Muscle layer of duodenum (tissue), 2 donors: ENCODE data around the gene WNT9A.

ENCODE experiments used
- H3K27ac ChIP-seq: one replicate; pipeline ENCODE4 v1.7.0; 2013; ENCODE audit warnings: mild to moderate bottlenecking, low read length
- H3K27me3 ChIP-seq: one replicate; pipeline ENCODE4 v1.7.0; 2013; ENCODE audit warnings: low read depth, mild to moderate bottlenecking, control low read depth, low read length
- H3K36me3 ChIP-seq, 2 donors: one replicate each; pipeline ENCODE4 v1.7.0; 2013; ENCODE audit warnings: low read length in 2 of 2, control low read depth in 1 of 2, mild to moderate bottlenecking in 1 of 2; ENCODE audit not compliant: insufficient read depth in 2 of 2, control insufficient read depth in 1 of 2
- H3K4me1 ChIP-seq, 2 donors: one replicate each; pipeline ENCODE4 v1.7.0; 2013; ENCODE audit warnings: low read length in 2 of 2, mild to moderate bottlenecking in 2 of 2, control low read depth in 1 of 2, moderate library complexity in 1 of 2; ENCODE audit not compliant: insufficient read depth in 2 of 2, control insufficient read depth in 1 of 2
- H3K4me3 ChIP-seq, 2 donors: one replicate each; pipeline ENCODE4 v1.7.0; 2013; ENCODE audit warnings: low read length in 2 of 2, low read depth in 1 of 2, mild to moderate bottlenecking in 1 of 2
- H3K9me3 ChIP-seq, 2 donors: one replicate each; pipeline ENCODE4 v1.7.0; 2013; ENCODE audit warnings: low read length in 2 of 2, control low read depth in 1 of 2, mild to moderate bottlenecking in 1 of 2; ENCODE audit not compliant: control insufficient read depth in 1 of 2
- donor health status: healthy.

Gene WNT9A

DNA sequence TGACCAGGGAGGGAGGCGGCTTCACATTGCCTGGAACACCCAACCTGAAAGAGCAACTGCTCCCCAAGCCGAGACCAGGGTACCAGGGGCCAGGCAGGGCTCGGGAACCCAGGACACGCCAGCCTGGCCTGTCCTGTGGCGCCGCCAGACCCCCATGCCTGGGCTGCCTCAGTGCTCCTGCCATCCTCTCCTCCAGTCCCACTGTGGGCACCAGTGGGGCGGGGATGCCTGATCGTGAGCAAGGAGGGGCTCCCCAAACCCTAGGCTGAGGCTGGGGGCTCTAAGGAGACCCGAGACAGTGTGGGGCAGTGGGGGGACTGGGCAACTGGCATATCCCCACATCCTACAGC lies 45.1 kb downstream of the WNT9A start:
- Histone ChIP-seq H3K9me3 (no peaks in the 10 kb centered on the region), H3K4me3 (no peak overlapping the region), H3K4me1 (no peaks in the 10 kb centered on the region), H3K27me3 (no peaks in the 10 kb centered on the region), H3K36me3 (no peaks in the 10 kb centered on the region), H3K27ac (no peak overlapping the region)

DNA sequence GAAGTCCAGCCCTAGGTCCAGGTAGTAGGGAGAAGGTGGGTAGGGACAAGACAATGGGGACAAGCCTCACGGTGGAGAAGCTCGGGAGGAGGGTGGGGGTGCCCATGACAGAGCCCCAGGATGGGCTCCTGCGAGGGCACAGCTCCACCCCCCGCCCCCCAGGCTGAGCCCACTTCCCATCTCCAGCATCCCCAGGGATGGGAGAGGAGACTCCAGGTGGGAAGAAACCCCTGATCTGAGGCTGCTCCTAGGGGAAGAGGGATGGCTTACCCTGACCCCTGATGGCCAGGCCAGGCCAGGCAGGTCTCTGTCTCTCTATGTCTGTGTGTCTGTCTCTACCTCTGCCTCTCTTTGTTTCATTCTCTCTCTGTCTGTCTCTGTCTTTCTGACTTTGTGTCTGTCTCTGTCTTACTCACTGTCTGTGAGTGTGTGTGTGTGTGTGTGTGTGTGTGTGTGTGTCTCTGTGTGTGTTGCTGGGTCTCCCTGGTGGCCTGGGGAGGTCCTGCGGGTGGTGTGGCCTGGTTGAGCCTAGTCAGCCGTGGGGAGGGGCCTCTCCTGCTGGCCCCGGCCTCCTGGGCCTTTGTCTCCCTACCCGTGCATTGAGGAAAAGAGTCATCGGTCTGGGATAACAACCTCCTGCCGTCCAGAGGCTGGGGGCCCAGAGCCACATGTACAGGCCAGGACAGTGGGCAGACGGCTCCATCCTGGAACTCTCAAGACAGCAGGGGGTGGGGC lies 45.7 kb downstream of the WNT9A start:
- Histone ChIP-seq H3K9me3 (no peaks in the 10 kb centered on the region), H3K4me1 (no peaks in the 10 kb centered on the region), H3K27ac (no peak overlapping the region), H3K4me3 (no peak overlapping the region), H3K27me3 (no peaks in the 10 kb centered on the region), H3K36me3 (no peaks in the 10 kb centered on the region)

DNA sequence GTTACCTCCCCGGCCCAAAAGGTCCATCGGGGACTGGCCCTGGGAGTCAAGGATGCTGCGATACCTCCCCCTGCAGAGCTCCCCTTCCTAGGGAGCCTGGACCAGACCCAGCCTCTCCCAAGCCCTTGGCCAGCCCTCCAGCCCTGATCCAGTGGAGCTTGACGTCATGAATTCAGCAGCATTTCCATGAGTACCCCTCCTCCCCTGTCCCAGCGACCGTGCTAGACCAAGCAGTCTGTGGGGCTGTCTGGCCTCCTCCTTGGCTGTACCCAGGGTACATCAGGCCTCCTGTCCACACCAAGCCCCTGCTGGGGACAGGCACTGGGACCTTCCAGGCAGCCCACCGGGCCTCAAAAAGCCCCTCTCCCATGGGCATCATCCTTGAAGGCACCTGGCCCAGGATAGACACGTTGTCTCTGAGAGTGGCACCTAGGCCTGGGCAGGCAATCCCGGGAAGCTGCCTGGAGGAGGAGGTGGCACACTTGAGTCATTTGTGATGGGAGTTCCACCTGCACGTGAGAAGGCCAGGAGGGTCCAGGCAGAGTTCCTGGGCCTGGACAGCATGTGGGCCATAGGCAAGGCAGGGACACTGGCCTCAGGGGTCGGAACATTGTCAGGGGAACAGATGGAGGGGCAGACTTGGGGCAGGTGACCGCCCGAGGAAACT lies 46.4 kb downstream of the WNT9A start:
- Histone ChIP-seq H3K9me3 (no peaks in the 10 kb centered on the region), H3K27me3 (no peaks in the 10 kb centered on the region), H3K36me3 (no peaks in the 10 kb centered on the region), H3K4me1 (no peaks in the 10 kb centered on the region), H3K4me3 (no peak overlapping the region), H3K27ac (no peak overlapping the region)

DNA sequence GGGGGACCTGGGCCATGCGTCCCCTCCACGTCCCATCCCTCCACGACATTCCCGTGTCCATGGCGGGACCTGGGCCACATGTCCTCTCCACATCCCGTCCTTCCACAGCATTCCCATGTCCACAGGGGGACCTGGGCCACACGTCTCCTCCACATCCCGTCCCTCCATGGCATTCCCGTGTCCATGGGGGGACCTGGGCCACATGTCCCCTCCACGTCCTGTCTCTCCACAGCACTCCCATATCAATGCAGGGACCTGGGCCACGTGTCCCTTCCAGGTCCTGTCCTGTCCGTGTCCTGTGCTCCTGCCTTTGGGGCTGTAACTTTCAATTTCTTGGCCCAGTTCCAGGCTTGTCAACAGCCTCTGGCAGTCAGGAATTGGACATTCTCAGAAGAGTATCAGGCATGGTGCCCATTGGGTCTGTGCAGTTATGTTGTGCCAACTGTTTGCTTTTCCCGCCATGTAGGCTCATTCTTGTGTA lies 47.1 kb downstream of the WNT9A start:
- Histone ChIP-seq H3K27ac (no peak overlapping the region), H3K9me3 (no peaks in the 10 kb centered on the region), H3K36me3 (no peaks in the 10 kb centered on the region), H3K4me3 (no peak overlapping the region), H3K4me1 (peaks cover 0 to 4% of the 10 kb centered on the region in 2 donors), H3K27me3 (no peaks in the 10 kb centered on the region)

DNA sequence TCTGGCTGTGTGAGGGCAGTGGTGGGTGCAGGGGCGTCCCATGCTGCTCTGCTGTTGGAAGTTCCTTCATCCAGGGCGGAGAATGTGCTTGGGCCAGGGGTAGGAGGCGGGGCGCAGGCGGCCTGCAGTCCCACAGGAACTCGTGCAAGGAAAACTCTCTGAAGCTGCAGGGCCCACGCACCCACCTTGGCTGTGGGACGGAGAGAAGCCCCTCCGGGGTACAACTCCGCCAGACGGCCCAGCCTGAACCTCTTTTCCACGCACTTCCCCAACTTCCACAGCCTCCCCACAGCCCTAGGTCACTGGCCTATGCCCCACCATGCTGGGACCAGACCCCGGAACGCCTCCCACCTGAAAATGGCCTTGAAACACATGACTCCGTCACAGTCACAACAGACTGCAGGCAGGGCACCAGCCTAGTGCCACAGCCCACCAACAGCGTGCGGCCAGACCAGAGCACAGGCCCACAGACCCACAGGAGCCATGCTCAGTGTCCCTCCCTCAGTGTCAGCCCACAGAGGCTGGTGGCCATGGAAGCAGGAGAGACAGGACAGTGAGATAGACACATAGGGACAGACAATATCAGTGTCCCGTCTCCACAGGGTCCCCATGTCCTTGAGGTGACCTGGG lies 47.8 kb downstream of the WNT9A start:
- Histone ChIP-seq H3K27me3 (no peaks in the 10 kb centered on the region), H3K4me3 (no peak overlapping the region), H3K4me1 (peaks cover 0 to 4% of the 10 kb centered on the region in 2 donors), H3K27ac (no peak overlapping the region), H3K36me3 (no peaks in the 10 kb centered on the region), H3K9me3 (no peaks in the 10 kb centered on the region)

DNA sequence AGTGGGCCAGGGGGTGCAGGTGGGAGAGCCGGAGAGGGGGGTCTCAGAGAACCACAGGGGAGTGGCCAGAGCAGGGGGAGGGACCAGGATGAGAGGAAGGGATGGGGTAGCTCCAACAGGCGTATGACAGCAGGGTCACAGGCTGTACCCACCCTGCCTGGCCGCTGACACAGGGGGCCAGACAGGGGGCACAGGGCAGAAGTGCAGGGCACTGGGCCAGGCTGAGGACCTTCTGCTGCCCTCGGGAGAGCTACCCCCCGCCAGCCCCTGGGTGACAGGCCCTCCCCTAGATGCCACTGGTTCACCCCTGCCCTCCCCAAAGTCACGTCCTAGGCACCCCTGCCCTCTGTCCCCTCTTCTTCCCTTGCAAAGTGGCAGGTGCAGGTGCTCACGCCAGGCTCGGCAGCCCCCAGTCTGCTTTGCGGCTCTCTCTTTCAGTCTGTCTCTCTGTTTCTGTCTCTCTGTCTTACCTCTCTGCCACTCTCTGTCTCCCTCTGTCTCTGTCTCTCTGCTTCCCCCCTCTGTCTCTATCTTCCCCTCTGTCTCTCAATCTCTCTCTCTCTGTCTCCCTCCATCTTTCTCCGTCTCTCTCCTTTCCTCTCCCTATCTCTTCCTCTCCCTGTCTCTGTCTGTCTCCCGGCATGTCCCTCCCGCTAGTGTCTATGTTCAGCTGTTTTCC lies 48.5 kb downstream of the WNT9A start:
- peaks cover 0 to 4% of the 10 kb centered on the region in 2 donors for H3K4me1 ChIP-seq
- no peaks in the 10 kb centered on the region for H3K36me3 ChIP-seq
- H3K9me3 ChIP-seq, result no peaks in the 10 kb centered on the region
- no peak overlapping the region for H3K27ac ChIP-seq
- no peaks in the 10 kb centered on the region for H3K27me3 ChIP-seq
- H3K4me3 ChIP-seq, result no peak overlapping the region

DNA sequence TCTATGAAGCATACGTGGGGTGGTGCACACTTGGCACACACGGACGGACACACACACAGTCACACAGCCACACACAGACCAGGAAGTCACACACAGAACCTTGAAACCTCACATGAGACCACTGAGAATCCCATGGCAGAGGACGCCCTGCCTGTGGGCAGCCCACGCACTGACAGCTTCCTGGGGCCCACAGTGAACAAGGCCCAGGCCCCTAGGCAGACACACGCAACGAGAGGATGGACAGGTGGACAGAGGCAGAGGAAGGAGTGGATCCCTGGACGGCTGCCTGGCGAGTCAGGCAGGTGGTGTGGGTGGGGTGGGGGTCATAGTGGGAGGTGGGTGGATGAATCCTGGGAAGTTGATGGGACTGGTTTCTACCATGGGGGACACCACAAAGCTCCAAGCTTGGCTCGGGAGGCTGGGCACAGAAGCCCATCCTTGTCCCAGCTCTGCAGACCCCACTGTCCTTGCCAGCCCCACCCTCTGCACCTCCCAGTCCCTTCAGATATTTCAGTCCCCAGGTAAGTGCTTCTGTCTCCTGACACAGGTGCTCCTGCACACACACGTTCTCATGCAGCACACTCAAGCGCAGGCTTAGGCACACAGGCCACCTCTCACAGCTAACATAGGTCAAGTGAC lies 49.1 kb downstream of the WNT9A start:
- Histone ChIP-seq H3K27me3 (no peaks in the 10 kb centered on the region), H3K4me1 (peaks cover 0 to 4% of the 10 kb centered on the region in 2 donors), H3K9me3 (no peaks in the 10 kb centered on the region), H3K4me3 (no peak overlapping the region), H3K36me3 (no peaks in the 10 kb centered on the region), H3K27ac (no peak overlapping the region)

DNA sequence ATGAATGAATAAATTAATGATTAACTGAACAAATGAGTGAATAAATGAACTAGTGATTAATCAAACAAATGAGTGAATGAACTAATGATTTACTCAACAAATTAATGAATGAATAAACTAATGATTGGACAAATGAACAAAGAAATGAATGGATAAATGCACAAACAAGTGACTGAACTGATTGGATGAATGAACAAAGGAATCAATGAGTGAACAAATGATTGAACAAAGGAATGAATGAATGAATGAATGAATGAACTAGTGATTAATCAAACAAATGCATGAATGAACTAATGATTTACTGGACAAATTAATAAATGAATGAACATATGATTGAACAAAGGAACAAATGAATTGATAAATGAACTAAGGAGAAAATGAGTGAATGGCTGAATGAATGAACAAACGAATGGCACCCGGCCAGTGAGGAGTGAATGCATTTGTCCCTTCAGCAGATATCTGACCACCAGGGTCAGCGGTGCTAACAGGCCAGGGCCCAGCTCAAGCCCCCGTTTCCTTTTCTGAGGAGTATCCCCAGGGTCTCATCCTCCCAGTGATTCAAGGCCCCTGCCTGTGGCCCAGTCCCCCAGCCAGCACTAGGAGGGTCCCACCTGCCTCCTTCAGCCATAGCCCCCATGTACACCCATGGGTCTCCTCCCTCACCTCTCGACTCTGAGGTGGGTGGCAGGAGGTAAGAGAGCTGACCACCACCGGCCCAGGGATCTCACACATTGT lies 49.9 kb downstream of the WNT9A start:
- Histone ChIP-seq H3K27me3 (no peaks in the 10 kb centered on the region), H3K4me1 (peaks cover 0 to 4% of the 10 kb centered on the region in 2 donors)

DNA sequence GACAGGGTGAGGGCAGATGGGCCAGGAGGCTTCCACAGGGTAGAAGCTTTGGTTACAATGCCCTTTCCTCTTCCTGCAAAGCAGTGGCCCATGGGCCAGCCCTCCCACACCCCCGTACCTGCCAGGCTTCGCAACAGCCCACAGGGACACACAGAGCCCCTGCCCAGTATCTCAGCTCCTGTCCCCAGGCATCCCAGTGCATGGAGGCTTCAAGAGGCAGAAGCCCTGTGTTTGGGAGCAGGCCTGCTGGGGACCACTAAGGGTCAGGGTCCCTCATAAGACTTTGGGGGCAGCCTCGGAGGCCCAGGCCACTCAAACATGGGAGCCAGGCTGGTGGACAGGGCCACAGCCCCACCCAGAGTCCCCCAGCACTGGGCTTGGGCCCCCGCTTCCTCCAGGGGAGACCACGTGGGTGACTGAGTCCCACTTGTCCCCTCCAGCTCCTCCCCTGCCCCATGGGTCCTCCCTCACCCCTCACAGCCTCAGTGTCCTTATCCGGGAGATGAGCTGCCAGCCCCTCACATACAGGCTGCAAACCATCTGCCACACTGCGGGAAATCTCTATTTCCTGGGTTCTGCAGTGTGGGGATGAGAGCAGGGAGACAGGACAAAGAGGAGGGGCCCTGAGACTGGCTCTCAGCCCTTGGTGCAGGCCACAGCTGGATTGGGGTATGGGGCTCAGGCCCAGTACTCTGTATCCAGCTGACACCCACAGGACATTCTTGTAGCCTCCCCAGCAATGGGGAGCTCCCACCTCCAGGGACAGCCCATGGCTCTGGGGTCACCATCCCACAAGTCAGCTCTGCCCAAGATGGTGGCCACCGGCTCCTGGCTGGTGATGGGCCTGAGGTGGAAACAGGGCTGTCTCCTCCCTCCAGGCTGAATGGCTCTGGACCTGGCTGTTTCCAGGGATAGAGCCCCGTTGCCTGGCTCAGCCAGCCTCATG lies 50.7 kb downstream of the WNT9A start:
- H3K9me3 ChIP-seq, result no peaks in the 10 kb centered on the region
- no peaks in the 10 kb centered on the region for H3K27me3 ChIP-seq
- no peaks in the 10 kb centered on the region for H3K36me3 ChIP-seq
- no peak overlapping the region for H3K27ac ChIP-seq
- H3K4me1 ChIP-seq, result peaks cover 0 to 4% of the 10 kb centered on the region in 2 donors
- no peak overlapping the region for H3K4me3 ChIP-seq

More for the DNA sequence above, 49.9 kb downstream of the WNT9A start:
- H3K36me3 ChIP-seq, result no peaks in the 10 kb centered on the region
- H3K9me3 ChIP-seq, result no peaks in the 10 kb centered on the region
- no peak overlapping the region for H3K27ac ChIP-seq
- H3K4me3 ChIP-seq, result no peak overlapping the region
